Mesendoderm (in vitro differentiated cells): ENCODE data around the gene SDR42E2.

Experiments
- DNase-seq: peaks from one replicate; pipeline ENCODE4 v3.0.0; 2013
- H2AK5ac ChIP-seq: 2 replicates; pipeline ENCODE4 v1.6.1; 2013; ENCODE audit warnings: low read length, inconsistent platforms
- H2BK120ac ChIP-seq: 2 replicates; pipeline ENCODE4 v1.6.1; 2013; ENCODE audit warnings: low read depth, mild to moderate bottlenecking, low read length, moderate library complexity, mixed read lengths
- H2BK15ac ChIP-seq: replicated peaks from 2 replicates; pipeline ENCODE4 v1.6.1; 2013; ENCODE audit warnings: low read depth, mild to moderate bottlenecking, moderate library complexity
- H2BK5ac ChIP-seq: 2 replicates; pipeline ENCODE4 v1.6.1; 2013; ENCODE audit warnings: low read length, inconsistent platforms
- H3K18ac ChIP-seq: 2 replicates; pipeline ENCODE4 v1.6.1; 2013; ENCODE audit warnings: mild to moderate bottlenecking, low read length, mixed read lengths
- H3K23ac ChIP-seq: one replicate; pipeline ENCODE4 v1.6.1; 2013; ENCODE audit warnings: low read length
- H3K27ac ChIP-seq: 2 replicates; pipeline ENCODE4 v1.5.1; 2013; ENCODE audit warnings: low read depth, mild to moderate bottlenecking, inconsistent platforms, low read length, moderate library complexity
- H3K27me3 ChIP-seq: 2 replicates; pipeline ENCODE4 v1.6.1; 2013; ENCODE audit warnings: low read length, control low read depth, mild to moderate bottlenecking, inconsistent platforms; ENCODE audit not compliant: insufficient read depth, poor library complexity
- H3K36me3 ChIP-seq: 2 replicates; pipeline ENCODE4 v1.6.1; 2013; ENCODE audit warnings: low read length, inconsistent platforms; ENCODE audit not compliant: control insufficient read depth, insufficient read depth
- H3K4ac ChIP-seq: one replicate; pipeline ENCODE4 v1.6.1; 2013; ENCODE audit warnings: low read depth, mild to moderate bottlenecking, low read length, moderate library complexity
- H3K4me1 ChIP-seq: 2 replicates; pipeline ENCODE4 v1.6.1; 2013; ENCODE audit warnings: low read depth, low read length, inconsistent platforms; ENCODE audit not compliant: control insufficient read depth
- H3K4me2 ChIP-seq: 2 replicates; pipeline ENCODE4 v1.6.1; 2013; ENCODE audit warnings: low read length
- H3K4me3 ChIP-seq: 2 replicates; pipeline ENCODE4 v1.5.1; 2013; ENCODE audit warnings: mild to moderate bottlenecking, low read length
- H3K56ac ChIP-seq: one replicate; pipeline ENCODE4 v1.6.1; 2013; ENCODE audit warnings: low read length
- H3K79me1 ChIP-seq: 2 replicates; pipeline ENCODE4 v1.6.1; 2013; ENCODE audit warnings: low read length, inconsistent platforms
- H3K79me2 ChIP-seq: 2 replicates; pipeline ENCODE4 v1.6.1; 2013; ENCODE audit warnings: mild to moderate bottlenecking, low read length; ENCODE audit not compliant: control insufficient read depth, insufficient read depth
- H3K9ac ChIP-seq: 2 replicates; pipeline ENCODE4 v1.6.1; 2013; ENCODE audit warnings: low read length, inconsistent platforms
- H4K5ac ChIP-seq: one replicate; pipeline ENCODE4 v1.6.1; 2013; ENCODE audit warnings: low read length
- H4K8ac ChIP-seq: one replicate; pipeline ENCODE4 v1.6.1; 2013; ENCODE audit warnings: low read depth, mild to moderate bottlenecking, control low read depth, low read length, moderate library complexity
- WGBS: extraction: QIAGEN DNeasy Blood & Tissue Kit; methylation state at CpG from one replicate; pipeline ENCODE4 v1.1.7; 2013; ENCODE audit warnings: low lambda C conversion rate, missing lambda C conversion rate; ENCODE audit not compliant: insufficient coverage; ENCODE audit errors: extremely low coverage; 5-methylcytosine and 5-hydroxymethylcytosine counted together

Gene SDR42E2

DNA sequence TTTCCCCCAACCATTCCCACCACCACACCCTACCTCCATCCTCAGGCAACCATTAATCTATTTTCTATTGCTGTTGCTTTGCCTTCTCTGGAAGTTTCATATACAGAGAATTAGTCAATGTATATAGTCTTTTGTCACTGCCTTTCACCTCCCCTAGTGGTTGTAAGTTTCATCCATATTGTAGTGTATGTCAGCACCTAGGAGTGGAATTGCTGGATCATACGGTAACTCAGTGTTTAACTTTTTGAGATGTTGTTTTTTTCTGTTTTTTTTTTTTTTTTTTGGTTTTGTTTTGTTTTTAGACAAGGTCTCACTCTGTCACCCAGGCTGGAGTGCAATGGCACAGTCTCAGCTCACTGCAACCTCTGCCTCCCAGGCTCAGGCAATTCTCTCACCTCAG lies 60.7 kb downstream of the SDR42E2 start:
- Histone ChIP-seq H3K79me2 (no peaks in the 10 kb centered on the region), H3K79me1 (no peaks in the 10 kb centered on the region), H2AK5ac (no peak overlapping the region), H2BK5ac (no peak overlapping the region), H3K56ac (no peak overlapping the region), H2BK15ac (no peak overlapping the region), H3K23ac (no peak overlapping the region), H3K9ac (no peak overlapping the region), H3K4me1 (no peaks in the 10 kb centered on the region), H3K36me3 (no peaks in the 10 kb centered on the region), H3K4ac (no peak overlapping the region), H3K4me2 (no peak overlapping the region), H3K27me3 (no peaks in the 10 kb centered on the region), H2BK120ac (no peak overlapping the region), H4K5ac (no peak overlapping the region), H3K18ac (no peak overlapping the region), H3K4me3 (no peak overlapping the region), H3K27ac (no peak overlapping the region), H4K8ac (no peak overlapping the region)
- no CpG with 5 or more reads among the region's 1 CpG for WGBS
- DNase-seq: no peak

DNA sequence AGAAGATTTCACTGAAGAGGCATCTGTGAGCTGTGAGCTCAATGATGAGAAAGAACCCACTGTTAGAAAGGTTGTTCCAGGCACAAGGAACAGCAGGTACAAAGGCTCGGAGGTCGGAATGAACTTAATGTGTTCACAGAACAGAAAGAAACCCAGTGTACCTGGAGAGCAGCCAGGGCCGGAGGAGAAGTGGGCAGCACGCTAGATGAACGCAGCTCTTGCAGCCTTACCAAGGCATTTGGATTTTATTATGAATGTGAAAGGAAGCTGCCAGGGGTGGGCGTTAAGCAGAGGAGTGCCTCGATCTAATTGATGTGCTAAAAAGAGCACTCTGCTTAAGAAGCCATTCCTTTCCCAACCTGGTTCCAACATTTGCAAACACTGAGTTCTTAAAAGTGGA lies 62.8 kb downstream of the SDR42E2 start:
- H4K8ac ChIP-seq: no peak overlapping the region
- no peak overlapping the region for H3K4me2 ChIP-seq
- H2BK120ac ChIP-seq: no peak overlapping the region
- no peak overlapping the region for H2BK15ac ChIP-seq
- no peak overlapping the region for H3K27ac ChIP-seq
- H3K9ac ChIP-seq: no peak overlapping the region
- no peak overlapping the region for H3K23ac ChIP-seq
- no peaks in the 10 kb centered on the region for H3K27me3 ChIP-seq
- no peak overlapping the region for H3K4me3 ChIP-seq
- H2AK5ac ChIP-seq: no peak overlapping the region
- no peaks in the 10 kb centered on the region for H3K79me1 ChIP-seq
- H4K5ac ChIP-seq: no peak overlapping the region
- no peaks in the 10 kb centered on the region for H3K79me2 ChIP-seq
- H3K4ac ChIP-seq: no peak overlapping the region
- WGBS: no CpG with 5 or more reads among the region's 7 CpGs
- no peak overlapping the region for H2BK5ac ChIP-seq
- no peak overlapping the region for H3K56ac ChIP-seq
- H3K4me1 ChIP-seq: no peaks in the 10 kb centered on the region
- H3K18ac ChIP-seq: no peak overlapping the region
- no peak for DNase-seq
- no peaks in the 10 kb centered on the region for H3K36me3 ChIP-seq

DNA sequence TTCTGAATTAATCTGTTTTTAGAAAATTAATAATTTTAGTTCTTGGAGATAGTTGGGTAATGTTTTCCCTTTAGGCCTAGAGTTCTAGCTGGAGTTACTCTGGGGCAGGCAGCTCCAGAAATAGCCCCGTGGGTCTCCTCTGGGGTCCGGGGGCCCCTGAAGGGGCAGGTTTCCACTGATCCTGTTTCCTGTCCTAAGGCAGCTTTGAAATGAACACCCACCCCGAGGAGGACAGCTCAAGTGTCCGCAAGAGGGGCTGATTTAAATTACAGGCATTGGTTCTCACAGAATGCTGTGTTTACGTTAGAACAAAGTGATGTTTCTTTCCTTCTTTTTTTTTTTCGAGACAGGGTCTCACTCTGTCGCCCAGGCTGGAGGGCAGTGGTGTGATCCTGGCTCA lies 67.6 kb downstream of the SDR42E2 start:
- Histone ChIP-seq H3K27me3 (no peaks in the 10 kb centered on the region), H3K4me1 (no peaks in the 10 kb centered on the region), H3K56ac (no peak overlapping the region), H4K5ac (no peak overlapping the region), H3K36me3 (no peaks in the 10 kb centered on the region), H4K8ac (no peak overlapping the region), H3K9ac (no peak overlapping the region), H3K79me2 (no peaks in the 10 kb centered on the region), H3K27ac (no peak overlapping the region), H2BK5ac (no peak overlapping the region), H3K79me1 (no peaks in the 10 kb centered on the region), H2BK15ac (no peak overlapping the region), H3K23ac (no peak overlapping the region), H3K4ac (no peak overlapping the region), H3K4me3 (no peak overlapping the region), H3K4me2 (no peak overlapping the region), H2AK5ac (no peak overlapping the region), H3K18ac (no peak overlapping the region), H2BK120ac (no peak overlapping the region)
- no peak for DNase-seq
- no CpG with 5 or more reads among the region's 7 CpGs for whole genome bisulfite sequencing

DNA sequence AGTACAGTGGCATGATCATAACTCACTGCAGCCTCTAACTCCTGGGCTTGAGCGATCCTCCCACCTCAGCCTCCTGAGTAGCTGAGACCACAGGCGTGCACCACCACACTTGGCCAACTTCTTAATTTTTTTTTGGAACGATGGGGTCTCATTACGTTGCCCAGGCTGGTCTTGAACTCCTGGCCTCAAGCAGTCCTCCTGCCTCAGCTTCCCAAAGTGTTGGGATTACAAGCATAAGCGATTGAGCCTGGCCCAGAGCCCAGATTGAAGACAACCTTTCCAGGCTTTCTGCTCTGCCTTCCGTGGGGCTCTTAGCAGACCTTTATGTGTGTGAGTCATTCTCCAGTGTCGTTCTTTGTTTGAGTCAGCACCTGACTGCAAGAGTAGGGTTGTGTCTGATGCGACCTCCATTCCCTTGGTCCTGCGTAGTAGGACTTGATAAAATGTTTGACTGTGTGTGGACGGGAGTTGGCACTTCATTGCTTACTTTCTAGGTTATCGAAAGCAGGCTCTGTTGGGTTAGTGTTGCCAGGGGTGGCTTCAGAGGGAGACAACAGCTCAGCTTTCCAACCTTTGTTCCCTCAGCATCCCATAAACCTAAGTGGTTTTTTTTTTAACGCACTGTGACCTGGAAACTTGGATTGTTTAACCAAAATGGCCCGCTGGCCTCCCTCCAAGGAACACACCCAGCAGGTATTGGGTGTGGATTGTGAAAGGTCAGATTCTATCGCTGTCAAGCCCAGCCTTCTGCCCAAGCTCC lies 70.2 kb downstream of the SDR42E2 start:
- H3K36me3 ChIP-seq: no peaks in the 10 kb centered on the region
- no CpG with 5 or more reads among the region's 14 CpGs for WGBS
- no peak overlapping the region for H3K4me2 ChIP-seq
- no peak overlapping the region for H4K8ac ChIP-seq
- no peak overlapping the region for H4K5ac ChIP-seq
- no peaks in the 10 kb centered on the region for H3K79me2 ChIP-seq
- H3K27ac ChIP-seq: no peak overlapping the region
- no peak overlapping the region for H2BK15ac ChIP-seq
- H3K56ac ChIP-seq: no peak overlapping the region
- no peaks in the 10 kb centered on the region for H3K79me1 ChIP-seq
- no peak overlapping the region for H2BK120ac ChIP-seq
- no peak overlapping the region for H3K23ac ChIP-seq
- no peaks in the 10 kb centered on the region for H3K4me1 ChIP-seq
- no peaks in the 10 kb centered on the region for H3K27me3 ChIP-seq
- no peak overlapping the region for H3K4me3 ChIP-seq
- no peak overlapping the region for H3K18ac ChIP-seq
- H3K4ac ChIP-seq: no peak overlapping the region
- DNase-seq: no peak
- H2BK5ac ChIP-seq: no peak overlapping the region
- H2AK5ac ChIP-seq: no peak overlapping the region
- no peak overlapping the region for H3K9ac ChIP-seq

DNA sequence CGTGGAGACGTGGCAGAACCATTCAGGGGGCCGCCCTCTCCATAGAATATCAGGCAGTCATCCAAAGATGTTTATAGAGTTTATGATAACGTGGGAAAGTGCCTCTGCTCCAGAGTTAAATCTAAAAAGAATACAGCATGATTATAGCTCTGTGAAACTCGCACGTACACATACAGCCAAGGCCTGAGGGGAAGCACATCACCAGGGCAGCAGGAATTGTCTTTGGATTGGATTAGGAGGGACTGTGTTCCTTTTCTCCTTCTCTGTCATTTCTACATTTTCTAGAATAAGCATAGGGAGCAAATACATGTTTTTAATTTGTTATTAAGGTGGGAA lies 70.7 kb downstream of the SDR42E2 start:
- no peak overlapping the region for H3K18ac ChIP-seq
- H2AK5ac ChIP-seq: no peak overlapping the region
- no peak overlapping the region for H3K23ac ChIP-seq
- H3K27ac ChIP-seq: no peak overlapping the region
- H4K8ac ChIP-seq: no peak overlapping the region
- H3K79me2 ChIP-seq: no peaks in the 10 kb centered on the region
- no peak overlapping the region for H3K4me2 ChIP-seq
- no peak overlapping the region for H2BK120ac ChIP-seq
- H3K56ac ChIP-seq: no peak overlapping the region
- WGBS: no CpG with 5 or more reads among the region's 6 CpGs
- no peak for DNase-seq
- no peaks in the 10 kb centered on the region for H3K27me3 ChIP-seq
- no peak overlapping the region for H3K9ac ChIP-seq
- H3K4ac ChIP-seq: no peak overlapping the region
- H2BK5ac ChIP-seq: no peak overlapping the region
- H3K79me1 ChIP-seq: no peaks in the 10 kb centered on the region
- H3K4me3 ChIP-seq: no peak overlapping the region
- H3K36me3 ChIP-seq: no peaks in the 10 kb centered on the region
- no peaks in the 10 kb centered on the region for H3K4me1 ChIP-seq
- no peak overlapping the region for H2BK15ac ChIP-seq
- H4K5ac ChIP-seq: no peak overlapping the region
